Measurements from ENCODE around the gene LRBA.

GRCh38 chr4:150779707-150780106 lies 235.4 kb downstream of the LRBA start:
- TF ChIP-seq CTCF (IDR thresholded peaks at IDR 0.05) (no peak), POLR2AphosphoS5 (IDR thresholded peaks at IDR 0.05) (no peak), EP300 (IDR thresholded peaks at IDR 0.05) (no peak)

All from stomach (tissue), 4 donors.